HG02798 (cell line): ENCODE data around the gene TPH2.

Source experiments
- ATAC-seq: cut with Tn5 transposase; IDR thresholded peaks from one replicate; pipeline ENCODE4 v1.9.1; 2021; ENCODE audit warnings: mild to moderate bottlenecking; ENCODE audit not compliant: unreplicated experiment, poor library complexity

TPH2 gene

GRCh38 chr12:71938728-71939385, at the start of gene TPH2:
Gene TPH2, plus strand, starts transcription at chr12:71938845. Its CDS starts 142 bp downstream, at chr12:71938987.
- peak; percentile 62 for ATAC-seq

- ATAC-seq, result no peak
Observed at GRCh38 chr12:71890475-71890874, 48.2 kb upstream of the TPH2 start.

GRCh38 chr12:71892059-71892458, 46.6 kb upstream of the TPH2 start:
- ATAC-seq, result no peak

- no peak for ATAC-seq
Observed at GRCh38 chr12:71896205-71896882, 42.3 kb upstream of the TPH2 start.

GRCh38 chr12:71900091-71900490, 38.6 kb upstream of the TPH2 start:
- ATAC-seq, result no peak

- no peak for ATAC-seq
Observed at GRCh38 chr12:71904629-71905028, 34.0 kb upstream of the TPH2 start.

GRCh38 chr12:71935594-71935993, 3.1 kb upstream of the TPH2 start:
- ATAC-seq, result peak; percentile 85

- no peak for ATAC-seq
Observed at GRCh38 chr12:71940068-71940467, 1.4 kb downstream of the TPH2 start.

GRCh38 chr12:71941174-71941573, 2.5 kb downstream of the TPH2 start:
- no peak for ATAC-seq

- no peak for ATAC-seq
Observed at GRCh38 chr12:71942259-71942658, 3.6 kb downstream of the TPH2 start.

- no peak for ATAC-seq
Observed at GRCh38 chr12:71942703-71943102, 4.1 kb downstream of the TPH2 start.

- no peak for ATAC-seq
Observed at GRCh38 chr12:71945121-71945520, 6.5 kb downstream of the TPH2 start.

GRCh38 chr12:71945883-71946282, 7.2 kb downstream of the TPH2 start:
- ATAC-seq, result no peak

- no peak for ATAC-seq
Observed at GRCh38 chr12:71947645-71948105, 9.0 kb downstream of the TPH2 start.

- ATAC-seq, result no peak
Observed at GRCh38 chr12:71948390-71948789, 9.7 kb downstream of the TPH2 start.

- no peak for ATAC-seq
Observed at GRCh38 chr12:71949646-71950045, 11.0 kb downstream of the TPH2 start.

GRCh38 chr12:71950404-71950803, 11.8 kb downstream of the TPH2 start:
- ATAC-seq, result no peak

GRCh38 chr12:71950819-71951218, 12.2 kb downstream of the TPH2 start:
- ATAC-seq, result no peak

GRCh38 chr12:71954083-71954778, 15.6 kb downstream of the TPH2 start:
- ATAC-seq, result no peak

GRCh38 chr12:71954861-71955260, 16.2 kb downstream of the TPH2 start:
- ATAC-seq, result no peak

- no peak for ATAC-seq
Observed at GRCh38 chr12:71955970-71956369, 17.3 kb downstream of the TPH2 start.
